ENCODE results near the gene UXT. TPM values are rescaled to one million over a fixed set of nuclear protein-coding genes. Genes with fewer than 3 reads are reported as not detected.
A peak's percentile ranks its signal among the peaks of the same experiment; 100 is the strongest.

Gene UXT
- total RNA-seq (ENCODE audit: low replicate concordance), result 87.5 and 96.4 TPM in 2 replicates
- long read RNA-seq, transcript UXT-201 (7 exons, 574 nt), result major isoform, 18 of 24 reads
- long read RNA-seq, partial matches to known transcripts, result 0 of 24 reads
- long read RNA-seq, other reads (novel, unspliced or antisense), result 3 of 24 reads

- no peaks in the 10 kb centered on the region for H3K36me3 Mint-ChIP-seq
- H3K27me3 Mint-ChIP-seq, result no peaks in the 10 kb centered on the region
- H3K9me3 Mint-ChIP-seq, result no peaks in the 10 kb centered on the region
- peak; percentile 92 for DNase-seq (ENCODE audit: extremely low spot score, unreplicated experiment)
- peak within 1 kb of the TSS; percentile 99 for H3K27ac Mint-ChIP-seq
- no peak for TF ChIP-seq CTCF (conservative IDR thresholded peaks at IDR 0.05)
- H3K4me3 Mint-ChIP-seq, result peak within 1 kb of the TSS; percentile 92
- H3K4me1 Mint-ChIP-seq (ENCODE audit: unreplicated experiment), result peaks cover 4% of the 10 kb centered on the region
Observed at GRCh38 chrX:47658684-47659420, at the start of gene UXT. Gene UXT, minus strand, starts transcription at chrX:47659180. Its CDS starts 253 bp downstream, at chrX:47658927.

GRCh38 chrX:47707031-47707780, 48.2 kb upstream of the UXT start:
- no peak overlapping the region for H3K4me3 Mint-ChIP-seq
- no peaks in the 10 kb centered on the region for H3K27me3 Mint-ChIP-seq
- no peak for TF ChIP-seq CTCF (conservative IDR thresholded peaks at IDR 0.05)
- no peaks in the 10 kb centered on the region for H3K4me1 Mint-ChIP-seq (ENCODE audit: unreplicated experiment)
- H3K36me3 Mint-ChIP-seq, result no peaks in the 10 kb centered on the region
- H3K27ac Mint-ChIP-seq, result no peak overlapping the region
- DNase-seq (ENCODE audit: extremely low spot score, unreplicated experiment), result no peak
- H3K9me3 Mint-ChIP-seq, result no peaks in the 10 kb centered on the region

GRCh38 chrX:47706575-47706974, 47.6 kb upstream of the UXT start:
- Mint-ChIP-seq H3K27ac (no peak overlapping the region), H3K4me3 (no peak overlapping the region), H3K36me3 (no peaks in the 10 kb centered on the region), H3K4me1 (ENCODE audit: unreplicated experiment) (no peaks in the 10 kb centered on the region), H3K9me3 (no peaks in the 10 kb centered on the region), H3K27me3 (no peaks in the 10 kb centered on the region)
- no peak for TF ChIP-seq CTCF (conservative IDR thresholded peaks at IDR 0.05)
- no peak for DNase-seq (ENCODE audit: extremely low spot score, unreplicated experiment)

GRCh38 chrX:47704736-47705135, 45.8 kb upstream of the UXT start:
- Mint-ChIP-seq H3K4me3 (no peak overlapping the region), H3K27me3 (no peaks in the 10 kb centered on the region), H3K27ac (no peak overlapping the region), H3K4me1 (ENCODE audit: unreplicated experiment) (no peaks in the 10 kb centered on the region), H3K36me3 (no peaks in the 10 kb centered on the region), H3K9me3 (no peaks in the 10 kb centered on the region)
- no peak for DNase-seq (ENCODE audit: extremely low spot score, unreplicated experiment)
- TF ChIP-seq CTCF (conservative IDR thresholded peaks at IDR 0.05), result no peak

- no peaks in the 10 kb centered on the region for H3K27me3 Mint-ChIP-seq
- H3K4me1 Mint-ChIP-seq (ENCODE audit: unreplicated experiment), result no peaks in the 10 kb centered on the region
- no peak for DNase-seq (ENCODE audit: extremely low spot score, unreplicated experiment)
- H3K4me3 Mint-ChIP-seq, result no peak overlapping the region
- no peak for TF ChIP-seq CTCF (conservative IDR thresholded peaks at IDR 0.05)
- H3K9me3 Mint-ChIP-seq, result no peaks in the 10 kb centered on the region
- no peak overlapping the region for H3K27ac Mint-ChIP-seq
- no peaks in the 10 kb centered on the region for H3K36me3 Mint-ChIP-seq
Observed at GRCh38 chrX:47697181-47697580, 38.2 kb upstream of the UXT start.

All from type B pancreatic cell (in vitro differentiated cells).